GM19397 (cell line): ENCODE measurements around the gene MON2.

Experiments
- ATAC-seq: cut with Tn5 transposase; IDR thresholded peaks from one replicate; pipeline ENCODE4 v1.9.1; 2021; ENCODE audit warnings: mild to moderate bottlenecking, moderate library complexity; ENCODE audit not compliant: unreplicated experiment

MON2 gene

GRCh38 chr12:62605981-62606380 lies 139.4 kb downstream of the MON2 start:
- ATAC-seq: no peak

- no peak for ATAC-seq
These were observed 140.0 kb downstream of the MON2 start for GRCh38 chr12:62606654-62607053.

- ATAC-seq: no peak
These were observed 146.5 kb downstream of the MON2 start for GRCh38 chr12:62613081-62613480.

GRCh38 chr12:62618319-62618718 lies 151.7 kb downstream of the MON2 start:
- ATAC-seq: no peak

- no peak for ATAC-seq
These were observed 152.3 kb downstream of the MON2 start for GRCh38 chr12:62618930-62619329.

- ATAC-seq: no peak
These were observed 154.5 kb downstream of the MON2 start for GRCh38 chr12:62621101-62621638.

- no peak for ATAC-seq
These were observed 155.6 kb downstream of the MON2 start for GRCh38 chr12:62622177-62622576.

GRCh38 chr12:62625228-62625627 lies 158.6 kb downstream of the MON2 start:
- ATAC-seq: no peak

GRCh38 chr12:62627181-62627580 lies 160.6 kb downstream of the MON2 start:
- no peak for ATAC-seq

- no peak for ATAC-seq
These were observed 162.8 kb downstream of the MON2 start for GRCh38 chr12:62629413-62629812.

- ATAC-seq: no peak
These were observed 163.5 kb downstream of the MON2 start for GRCh38 chr12:62629971-62630739.

GRCh38 chr12:62631471-62632410 lies 165.1 kb downstream of the MON2 start:
- peak; percentile 58 for ATAC-seq

- peak; percentile 38 for ATAC-seq
These were observed 165.8 kb downstream of the MON2 start for GRCh38 chr12:62632411-62632918.

- no peak for ATAC-seq
These were observed 169.0 kb downstream of the MON2 start for GRCh38 chr12:62635649-62636048.

- no peak for ATAC-seq
These were observed 171.1 kb downstream of the MON2 start for GRCh38 chr12:62637679-62638078.

GRCh38 chr12:62640910-62641448 lies 174.4 kb downstream of the MON2 start:
- ATAC-seq: peak; percentile 83

- no peak for ATAC-seq
These were observed 175.9 kb downstream of the MON2 start for GRCh38 chr12:62642486-62642885.

GRCh38 chr12:62643486-62643885 lies 176.9 kb downstream of the MON2 start:
- ATAC-seq: no peak

GRCh38 chr12:62646566-62646965 lies 179.9 kb downstream of the MON2 start:
- no peak for ATAC-seq

GRCh38 chr12:62647586-62647985 lies 181.0 kb downstream of the MON2 start:
- ATAC-seq: no peak
